ENCODE measurements around the gene NRG3. TPM values are rescaled to one million over a fixed set of nuclear protein-coding genes. Genes with fewer than 3 reads are reported as not detected.

Gene NRG3
- total and polyA plus RNA-seq, 2 of the 8 experiments (the other 6 are each of a cell fraction or from before 2014, with no cell fraction given), result 4.2 to 5.0 TPM

- TF ChIP-seq USF2 (IDR thresholded peaks at IDR 0.05; ENCODE audit: low read length), result no peak
- no peak for TF ChIP-seq RBBP5 (IDR thresholded peaks at IDR 0.05; ENCODE audit: borderline replicate concordance, low read depth, low read length)
- no peak for TF ChIP-seq SUZ12 (IDR thresholded peaks at IDR 0.05; ENCODE audit: low read length)
Measured at GRCh38 chr10:82464191-82464818, 589.3 kb downstream of the NRG3 start (continued).
